Nasal cavity respiratory epithelium epithelial cell of viscerocranial mucosa (primary cell): ENCODE measurements around the gene NKD1. TPM values are rescaled to one million over a fixed set of nuclear protein-coding genes. Genes with fewer than 3 reads are reported as not detected.

ENCODE experiments used
- total RNA-seq: library from RNA; depleted of rRNA; stranded (reverse); fragments of >200 nt; gene quantifications from 2 replicates; pipeline ENCODE4 v1.2.3, GENCODE V29; 2014

NKD1 gene
- under 0.01 and 0.36 TPM in 2 replicates for total RNA-seq

GRCh38 chr16:50548125-50548908 lies at the start of gene NKD1:
Gene NKD1 (plus strand): TSS chr16:50548396. CDS start chr16:50548554, 158 bp downstream.

GRCh38 chr16:50681021-50681885 lies 133.1 kb downstream of the NKD1 start, which contains the start of gene SNX20:
Gene SNX20 (minus strand): TSS chr16:50681312. CDS start chr16:50677526, 3,786 bp downstream.

GRCh38 chr16:50692999-50693781 lies 145.0 kb downstream of the NKD1 start, which contains the start of gene NOD2:
Gene NOD2 (plus strand): TSS chr16:50693606. CDS start chr16:50699496, 5,890 bp downstream.

Other genes with a start within 250 kb of the NKD1 start
- 49.2 and 56.0 TPM in 2 replicates for gene BRD7, start 179.4 kb upstream of the NKD1 start, total RNA-seq
- gene SNX20, start 132.9 kb downstream of the NKD1 start, total RNA-seq = not detected in 2 replicates
- 10.6 and 17.4 TPM in 2 replicates for gene NOD2, start 145.2 kb downstream of the NKD1 start, total RNA-seq
- 50.9 and 79.7 TPM in 2 replicates for gene CYLD, start 193.7 kb downstream of the NKD1 start, total RNA-seq